HG03342 (cell line): ENCODE results near the gene TGFBR3.

ENCODE experiments used
- ATAC-seq: cut with Tn5 transposase; IDR thresholded peaks from one replicate; pipeline ENCODE4 v1.9.1; 2021; ENCODE audit warnings: mild to moderate bottlenecking, moderate library complexity; ENCODE audit not compliant: unreplicated experiment

TGFBR3 gene

GRCh38 chr1:91764471-91765115 is 121.4 kb downstream of the TGFBR3 start:
- ATAC-seq, result no peak

- ATAC-seq, result no peak
These were observed 122.7 kb downstream of the TGFBR3 start for GRCh38 chr1:91763252-91763651.

GRCh38 chr1:91761295-91761721 is 124.6 kb downstream of the TGFBR3 start:
- no peak for ATAC-seq

DNA sequence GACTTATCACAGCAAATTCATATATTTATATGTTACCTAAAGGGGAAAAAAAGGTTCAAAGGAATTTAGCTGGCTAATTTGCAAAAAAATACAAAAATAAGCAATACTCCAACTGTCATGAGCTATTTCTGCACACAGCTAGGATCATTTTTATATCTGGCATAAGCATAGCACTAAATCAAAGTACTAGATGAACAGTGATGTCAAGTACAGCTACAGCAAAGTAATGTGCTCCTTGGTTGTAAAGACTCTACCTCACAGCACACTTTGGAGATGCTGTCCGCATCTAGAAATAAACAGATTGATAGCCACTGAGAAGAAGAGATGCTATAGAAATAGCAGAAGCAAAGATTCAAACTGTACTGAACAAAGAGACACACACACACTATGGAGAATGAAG is 125.4 kb downstream of the TGFBR3 start:
- ATAC-seq, result no peak

GRCh38 chr1:91759076-91759475 is 126.9 kb downstream of the TGFBR3 start:
- no peak for ATAC-seq

DNA sequence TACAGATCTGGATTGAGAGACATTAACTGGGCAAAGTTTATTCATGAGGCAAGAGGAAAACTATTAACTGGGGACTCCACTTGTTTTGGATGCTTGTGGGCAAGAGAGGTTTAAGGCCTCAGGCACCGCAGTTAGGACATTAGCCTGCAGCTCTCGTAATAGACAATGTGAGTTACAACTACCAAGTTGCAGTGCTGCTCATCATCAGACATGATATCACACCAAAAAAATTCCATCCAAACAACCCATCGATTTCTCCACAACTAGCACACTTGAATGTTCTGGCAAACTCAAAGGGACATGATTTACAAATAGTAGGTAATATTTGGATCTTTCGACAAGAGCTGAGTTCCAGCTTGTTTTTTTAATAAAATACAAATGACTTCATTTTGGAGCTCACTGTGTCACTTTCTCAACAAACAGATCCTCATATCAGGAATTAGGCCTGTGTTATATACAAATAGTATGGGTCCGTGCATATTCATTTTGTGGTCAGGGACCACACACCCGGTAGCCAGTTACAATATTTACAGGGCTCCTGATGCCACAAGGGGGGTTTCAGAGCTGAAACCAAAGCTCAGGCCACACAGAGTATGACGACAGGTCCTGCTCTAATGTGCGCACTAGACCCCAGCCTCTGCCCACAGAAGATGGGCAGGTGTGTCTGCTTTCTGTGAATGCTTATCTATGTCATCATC is 128.0 kb downstream of the TGFBR3 start:
- no peak for ATAC-seq

DNA sequence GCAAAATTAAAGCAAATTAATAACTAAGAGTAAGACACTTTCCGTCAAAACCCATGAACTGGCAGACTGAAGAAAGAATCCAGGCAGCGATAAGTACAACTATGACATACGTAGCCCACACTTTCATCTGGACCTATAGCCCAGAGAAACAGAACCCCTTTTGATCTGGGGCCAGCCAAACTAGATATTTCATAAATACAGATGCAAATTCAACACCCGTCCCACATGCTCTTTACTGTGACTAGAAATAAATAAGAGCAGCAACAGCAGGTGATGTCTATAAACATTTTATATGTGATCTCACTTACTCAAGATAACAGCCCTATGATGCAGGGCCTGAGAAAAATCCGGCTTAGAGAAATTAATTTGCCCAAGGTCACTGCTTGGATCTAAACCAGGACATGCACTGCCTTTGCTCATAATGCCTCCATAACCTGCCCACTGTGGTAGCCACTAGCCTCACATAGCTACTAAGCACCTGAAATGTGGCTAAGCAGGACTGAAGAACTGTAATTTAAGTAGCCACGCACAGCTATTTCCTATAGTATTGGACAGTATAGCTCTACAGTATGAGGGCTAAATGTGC is 130.2 kb downstream of the TGFBR3 start:
- no peak for ATAC-seq

DNA sequence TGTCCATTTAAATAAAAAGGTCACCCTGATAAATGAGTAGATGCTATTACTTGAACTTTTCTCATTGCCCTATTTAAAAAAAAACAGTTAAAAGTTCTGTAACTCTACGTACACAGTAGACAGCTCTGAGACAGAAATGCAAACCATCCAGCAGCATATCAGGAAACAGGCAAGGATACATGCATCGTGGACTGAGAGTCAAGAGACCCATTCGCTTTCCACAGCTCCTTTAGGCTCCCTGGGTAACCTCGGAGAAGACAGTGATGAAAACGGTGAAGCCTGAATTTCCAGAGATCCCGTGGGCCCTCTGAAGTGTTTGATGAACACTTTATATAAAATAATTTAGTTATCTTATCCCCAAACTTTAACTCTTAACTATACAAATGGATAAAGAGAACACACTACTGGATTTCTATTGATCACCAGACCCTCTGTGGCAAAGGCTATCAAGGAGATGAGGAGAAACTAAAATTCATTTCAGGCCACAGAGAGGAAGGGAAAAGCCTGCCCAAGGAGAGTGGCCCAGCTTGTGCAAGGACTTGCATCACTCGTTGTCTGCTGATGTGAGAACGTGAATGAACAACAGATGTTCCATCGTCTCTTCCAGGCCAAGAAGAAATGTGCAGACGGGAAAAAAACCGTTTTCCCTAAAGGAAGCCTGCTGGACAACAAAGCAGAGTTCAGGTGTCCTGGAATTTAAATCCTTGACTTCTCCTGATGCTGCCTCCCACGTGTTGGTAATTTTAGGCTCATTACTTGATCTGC is 131.0 kb downstream of the TGFBR3 start:
- ATAC-seq, result no peak

DNA sequence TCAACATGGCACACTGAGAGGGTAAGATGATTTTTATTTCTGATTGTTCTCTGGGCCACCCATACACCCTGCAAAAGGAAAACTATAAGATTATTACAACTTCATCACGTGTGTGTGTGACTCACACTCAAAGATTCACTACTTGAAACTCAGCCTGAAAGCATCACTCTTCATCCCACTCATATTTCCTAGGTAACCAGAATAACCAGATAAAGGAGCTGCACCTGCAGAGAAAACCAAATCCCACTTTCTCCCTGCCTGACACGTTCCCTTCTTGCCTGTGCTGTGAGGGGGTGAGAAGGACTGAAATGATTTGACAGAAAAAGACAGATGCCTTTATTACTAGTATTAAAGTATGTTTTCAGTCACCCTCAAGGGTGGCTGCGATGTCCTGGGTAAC is 131.6 kb downstream of the TGFBR3 start:
- ATAC-seq, result peak; percentile 76

DNA sequence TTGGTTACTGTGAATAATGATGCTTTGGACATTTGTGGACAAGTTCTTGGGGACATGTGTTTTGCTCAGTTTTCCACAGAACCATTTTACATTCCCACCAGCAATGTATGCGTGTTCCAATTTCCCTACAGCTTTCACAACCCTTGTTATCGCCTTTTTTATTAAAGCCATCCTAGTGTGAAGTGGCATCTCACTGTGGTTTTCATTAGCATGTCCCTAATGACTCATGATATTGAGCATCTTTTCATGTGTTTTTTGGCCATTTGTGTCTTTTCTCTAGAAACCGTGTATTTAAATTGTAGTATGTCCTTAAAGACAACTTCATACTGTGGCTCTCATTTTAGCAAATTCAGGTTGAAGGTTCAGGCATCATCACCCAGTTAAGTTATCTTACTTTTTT is 132.1 kb downstream of the TGFBR3 start:
- no peak for ATAC-seq

DNA sequence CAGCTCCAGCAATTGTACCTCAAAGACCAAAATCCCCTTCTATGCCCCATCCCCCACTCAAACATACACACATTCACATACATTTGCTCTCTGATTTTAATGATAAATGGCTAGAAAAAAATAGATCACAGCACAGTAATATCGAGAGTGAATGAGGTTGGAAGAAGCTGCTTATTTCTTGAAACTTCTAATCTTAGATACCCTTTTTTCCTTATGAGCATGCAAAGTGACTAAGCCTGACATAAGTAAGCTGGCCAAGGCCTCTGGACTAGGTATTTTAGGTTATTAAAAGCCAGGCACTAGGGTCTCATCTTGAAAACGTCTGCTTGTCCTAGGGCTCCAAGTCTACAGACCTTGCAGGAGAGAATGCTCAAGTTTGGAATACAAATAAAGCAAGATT is 133.6 kb downstream of the TGFBR3 start:
- peak; percentile 31 for ATAC-seq

DNA sequence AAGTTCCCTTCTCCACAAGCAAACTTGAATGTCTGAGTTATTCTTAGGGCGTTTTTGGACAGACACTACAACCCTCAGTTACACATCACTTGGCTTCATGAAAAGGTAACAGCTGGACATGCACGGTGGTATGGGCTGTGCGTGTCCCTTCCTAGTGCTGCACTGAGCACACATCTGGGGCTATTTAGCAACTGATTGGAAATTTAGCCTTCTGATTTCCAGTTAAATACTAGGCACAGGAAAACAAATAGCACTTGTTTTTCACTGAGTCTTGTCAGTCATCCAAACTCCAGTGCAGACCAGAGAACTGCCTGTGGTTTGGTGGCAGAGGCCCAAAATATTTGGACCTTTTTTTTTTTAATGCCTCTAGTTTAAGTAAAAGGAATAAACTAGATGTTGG is 134.7 kb downstream of the TGFBR3 start:
- no peak for ATAC-seq

DNA sequence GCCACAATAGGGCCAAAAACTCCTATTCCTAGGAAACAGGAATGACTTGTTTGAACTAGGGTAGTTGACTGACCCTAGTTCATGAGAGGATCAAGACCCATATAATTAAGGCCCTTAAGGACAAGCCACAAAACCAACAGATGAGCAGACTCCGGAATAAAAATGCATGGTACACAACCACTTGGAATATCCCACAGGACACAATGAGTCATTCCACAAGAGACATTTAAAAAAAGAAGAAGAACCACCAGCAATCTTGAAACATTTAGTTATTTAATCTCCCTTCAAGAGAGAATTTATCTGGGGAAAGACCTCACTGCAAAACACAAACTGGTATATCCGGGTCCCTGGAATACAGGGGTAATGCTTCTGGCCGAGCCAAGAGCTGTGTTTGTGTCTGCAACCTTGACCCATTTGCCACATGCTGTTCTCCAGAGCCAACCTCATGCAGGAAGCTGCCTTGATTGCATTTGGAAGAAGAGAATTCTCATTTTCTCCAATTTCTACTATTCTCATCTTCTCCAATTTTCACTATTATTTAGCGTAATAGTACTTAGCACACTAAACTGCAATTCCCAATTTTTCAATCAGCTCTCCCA is 135.5 kb downstream of the TGFBR3 start:
- no peak for ATAC-seq

DNA sequence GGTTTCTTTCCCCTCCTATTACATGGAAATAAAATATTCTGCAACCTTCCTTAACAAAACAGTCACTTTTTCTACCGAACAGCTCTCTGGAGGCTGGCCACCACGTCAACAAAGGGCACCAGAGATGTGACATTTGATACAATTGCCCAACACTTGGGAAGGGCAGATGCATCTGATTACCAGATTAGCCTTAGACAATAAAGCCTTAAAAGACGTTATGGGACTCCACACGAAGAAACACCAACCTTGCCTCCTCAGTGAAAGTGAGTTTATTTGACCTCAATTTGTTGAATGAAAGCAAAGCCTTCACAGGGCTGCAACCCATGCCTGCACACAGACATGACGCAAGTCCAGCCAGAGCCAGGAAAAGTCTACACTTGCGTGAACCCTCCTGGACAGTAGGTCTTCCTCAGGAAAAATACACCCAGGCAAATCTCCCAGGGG is 136.1 kb downstream of the TGFBR3 start:
- no peak for ATAC-seq

DNA sequence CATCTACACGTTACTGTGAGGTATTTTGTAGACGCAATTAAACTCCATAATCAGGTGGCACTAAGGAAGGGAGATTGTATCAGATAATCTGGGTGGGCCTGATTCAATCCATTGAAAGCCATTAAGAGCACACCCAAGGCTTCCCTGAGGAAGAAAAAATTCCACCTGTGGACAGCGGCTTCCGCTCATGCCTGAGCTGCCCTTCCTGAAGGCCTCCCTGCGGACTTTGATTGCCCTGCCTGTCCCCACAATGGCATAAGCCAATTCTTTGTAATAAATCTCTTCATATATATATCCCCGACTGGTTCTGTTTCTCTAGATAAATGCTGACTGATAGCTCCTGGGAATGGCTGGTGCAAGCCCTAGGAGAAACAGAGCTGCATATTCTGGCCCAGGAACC is 138.3 kb downstream of the TGFBR3 start:
- no peak for ATAC-seq

GRCh38 chr1:91746728-91747338 is 139.1 kb downstream of the TGFBR3 start:
- no peak for ATAC-seq

DNA sequence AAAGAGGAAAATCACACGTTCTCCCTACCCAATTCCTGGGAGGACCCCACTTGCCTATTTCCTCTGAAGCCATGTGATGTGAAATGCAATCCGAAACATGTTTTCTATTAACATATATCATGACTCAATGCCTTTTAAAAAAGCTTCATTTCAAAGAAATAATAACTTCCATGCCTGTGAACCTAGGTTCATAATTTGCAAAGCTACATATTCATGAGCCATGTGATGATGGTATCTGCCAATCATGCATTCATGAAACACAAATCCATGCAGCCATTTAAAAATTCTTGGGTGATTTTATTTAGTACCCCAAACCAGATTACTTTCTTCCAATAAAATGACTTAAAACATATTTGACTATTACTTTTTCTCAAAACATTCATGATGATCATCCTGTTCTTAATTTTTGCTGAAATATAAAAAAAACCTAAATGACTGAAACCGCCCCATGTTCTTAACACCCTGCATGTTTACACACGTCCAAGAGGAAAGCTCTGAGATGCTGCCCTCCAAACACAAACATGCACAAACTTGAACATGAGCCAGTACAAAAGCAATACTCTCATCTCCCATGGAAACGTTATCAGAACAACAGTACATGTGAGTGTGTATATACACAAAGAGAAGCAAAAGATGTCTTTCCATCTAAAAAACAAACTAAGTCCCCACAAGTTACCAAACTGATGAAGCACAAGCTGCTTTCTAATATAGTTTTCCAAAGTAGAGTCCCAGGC is 140.1 kb downstream of the TGFBR3 start:
- no peak for ATAC-seq

DNA sequence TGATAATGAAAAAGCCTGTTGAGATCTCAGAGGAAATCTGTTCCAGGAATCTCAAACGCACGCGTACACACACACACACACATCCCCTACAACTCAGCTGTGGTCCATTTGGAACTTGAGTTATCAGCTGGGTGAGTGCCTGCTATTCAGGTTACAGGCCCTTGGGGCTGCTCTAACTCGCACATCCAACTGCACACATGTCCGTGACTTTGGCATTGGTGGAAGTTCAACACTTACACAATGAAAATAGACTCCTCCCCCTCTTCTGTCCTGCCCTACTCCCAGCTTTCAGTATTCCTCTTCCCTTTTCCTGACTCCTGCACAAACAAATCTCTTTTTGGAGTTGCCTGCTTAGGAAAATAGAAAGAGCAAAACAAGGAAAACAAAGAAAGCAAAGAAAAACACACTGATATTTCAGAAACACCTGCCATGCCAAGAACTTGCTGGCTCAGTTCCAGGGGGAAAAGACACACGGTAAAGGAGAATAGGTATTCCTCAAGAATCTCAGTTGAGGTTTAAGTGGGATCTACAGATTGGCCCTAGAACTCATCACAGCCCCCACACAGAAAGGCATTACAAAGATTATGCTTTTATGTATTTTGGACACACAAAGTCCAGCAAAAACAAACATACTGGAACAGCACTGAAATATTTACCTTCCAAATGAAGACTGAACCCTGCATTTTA is 140.9 kb downstream of the TGFBR3 start:
- ATAC-seq, result no peak

- no peak for ATAC-seq
These were observed 143.1 kb downstream of the TGFBR3 start for GRCh38 chr1:91742848-91743292.
